IMR-90 (cell line): ENCODE results near the gene RARB. TPM values are rescaled to one million over a fixed set of nuclear protein-coding genes. Genes with fewer than 3 reads are reported as not detected.

ENCODE experiments used
- ATAC-seq: fragments of 200-7000 bp; cut with Tn5 transposase; 2 replicates; pipeline ENCODE4 v1.9.1; 2020; ENCODE audit warnings: low read depth, mild to moderate bottlenecking, moderate library complexity
- BruUV-seq: library from RNA; stranded (reverse); fragments of 400-500 nt; replicated peaks from 2 replicates; lab custom pipeline; 2021; lab: Mats Ljungman, UMichigan
- CTCF ChIA-PET: fragments of 300-600 bp; formaldehyde crosslinking; extraction: SDS; loops from one replicate; lab custom pipeline; 2021; ENCODE audit warnings: antibody characterized with exemption; lab: Yijun Ruan, JAX
- POLR2A ChIA-PET: fragments of 300-600 bp; sonication (Branson Sonifier 250); formaldehyde crosslinking; loops from one replicate; lab custom pipeline; 2022; ENCODE audit warnings: antibody characterized with exemption; ENCODE audit not compliant: unreplicated experiment; lab: Charles Lee
- DNase-seq: peaks from one replicate; pipeline ENCODE4 v3.0.0; 2013
- H2AFZ ChIP-seq: replicated peaks from 2 replicates; pipeline ENCODE3; 2013; ENCODE audit warnings: low read length, mild to moderate bottlenecking; ENCODE audit not compliant: poor library complexity
- H2AK5ac ChIP-seq: 2 replicates; pipeline ENCODE4 v1.6.1; 2013; ENCODE audit warnings: low read depth, low read length, inconsistent platforms
- H2AK9ac ChIP-seq: replicated peaks from 2 replicates; pipeline ENCODE3; 2013; ENCODE audit warnings: mild to moderate bottlenecking, low read depth, low read length, moderate library complexity; ENCODE audit not compliant: poor library complexity
- H2BK120ac ChIP-seq: 2 replicates; pipeline ENCODE4 v1.6.1; 2013; ENCODE audit warnings: low read depth, low read length, inconsistent platforms
- H2BK15ac ChIP-seq: 3 replicates; pipeline ENCODE4 v1.6.1; 2013; ENCODE audit warnings: low read depth, low read length, inconsistent platforms
- H2BK20ac ChIP-seq: 2 replicates; pipeline ENCODE4 v1.6.1; 2013; ENCODE audit warnings: low read depth, mild to moderate bottlenecking, inconsistent platforms, low read length, moderate library complexity
- H2BK5ac ChIP-seq: 2 replicates; pipeline ENCODE4 v1.6.1; 2013; ENCODE audit warnings: mild to moderate bottlenecking, low read depth, low read length, inconsistent platforms; ENCODE audit not compliant: poor library complexity, severe bottlenecking
- H3K14ac ChIP-seq: replicated peaks from 2 replicates; pipeline ENCODE4 v1.6.1; 2013; ENCODE audit warnings: low read depth, low read length, inconsistent platforms
- H3K18ac ChIP-seq: 2 replicates; pipeline ENCODE4 v1.6.1; 2013; ENCODE audit warnings: low read depth, low read length, control low read depth
- H3K23ac ChIP-seq: 2 replicates; pipeline ENCODE4 v1.6.1; 2013; ENCODE audit warnings: low read depth, low read length, inconsistent platforms
- H3K27ac ChIP-seq: 2 replicates; pipeline ENCODE4 v1.5.1; 2013; ENCODE audit warnings: mild to moderate bottlenecking, control low read depth, low read length; ENCODE audit not compliant: insufficient read depth
- H3K27me3 ChIP-seq: 2 replicates; pipeline ENCODE4 v1.6.1; 2013; ENCODE audit warnings: low read length; ENCODE audit not compliant: control insufficient read depth, insufficient read depth
- H3K36me3 ChIP-seq: 2 replicates; pipeline ENCODE4 v1.6.1; 2013; ENCODE audit warnings: low read length, mixed read lengths; ENCODE audit not compliant: control insufficient read depth, insufficient read depth
- H3K4ac ChIP-seq: 2 replicates; pipeline ENCODE4 v1.6.1; 2013; ENCODE audit warnings: low read depth, low read length, inconsistent platforms
- H3K4me1 ChIP-seq: 2 replicates; pipeline ENCODE4 v1.6.1; 2013; ENCODE audit warnings: low read length, mixed read lengths; ENCODE audit not compliant: control insufficient read depth, insufficient read depth
- H3K4me2 ChIP-seq: 2 replicates; pipeline ENCODE4 v1.6.1; 2013; ENCODE audit warnings: low read depth, mild to moderate bottlenecking, control low read depth, low read length, moderate library complexity
- H3K4me3 ChIP-seq: 2 replicates; pipeline ENCODE4 v1.5.1; 2013; ENCODE audit warnings: low read depth, mild to moderate bottlenecking, control low read depth, low read length, moderate library complexity; ENCODE audit not compliant: insufficient read depth
- H3K56ac ChIP-seq: 2 replicates; pipeline ENCODE4 v1.6.1; 2013; ENCODE audit warnings: low read length, inconsistent platforms; ENCODE audit not compliant: insufficient read depth; ENCODE audit errors: extremely low read depth
- H3K79me1 ChIP-seq, 2 experiments: 2 replicates each; pipeline ENCODE4 v1.6.1; 2013; ENCODE audit warnings: low read length in 2 of 2, inconsistent platforms in 1 of 2, low read depth in 1 of 2
- H3K9ac ChIP-seq: 2 replicates; pipeline ENCODE4 v1.6.1; 2013; ENCODE audit warnings: low read depth, low read length, control low read depth
- H3K9me1 ChIP-seq: 2 replicates; pipeline ENCODE4 v1.6.1; 2013; ENCODE audit warnings: low read length, inconsistent platforms; ENCODE audit not compliant: insufficient read depth
- H3K9me3 ChIP-seq: 2 replicates; pipeline ENCODE4 v1.6.1; 2013; ENCODE audit warnings: low read length; ENCODE audit not compliant: control insufficient read depth, insufficient read depth
- H4K20me1 ChIP-seq: 2 replicates; pipeline ENCODE4 v1.6.1; 2013; ENCODE audit warnings: low read length, inconsistent platforms; ENCODE audit not compliant: insufficient read depth
- H4K5ac ChIP-seq: 2 replicates; pipeline ENCODE4 v1.6.1; 2013; ENCODE audit warnings: mild to moderate bottlenecking, low read depth, low read length, control low read depth
- H4K8ac ChIP-seq, 2 experiments: 2 replicates each; pipeline ENCODE4 v1.6.1; 2013; ENCODE audit warnings: low read depth in 2 of 2, low read length in 2 of 2, control low read depth in 1 of 2, inconsistent platforms in 1 of 2
- H4K91ac ChIP-seq: 2 replicates; pipeline ENCODE4 v1.6.1; 2013; ENCODE audit warnings: low read depth, low read length, inconsistent platforms; ENCODE audit not compliant: insufficient read depth
- WGBS, 2 experiments: methylation state at CpG; one replicate each; pipeline versions ENCODE4 v1.1.5 to v1.1.7; 2013; ENCODE audit warnings: missing lambda C conversion rate in 2 of 2; ENCODE audit not compliant: insufficient read length in 1 of 2; ENCODE audit errors: extremely low coverage in 2 of 2; 5-methylcytosine and 5-hydroxymethylcytosine counted together
- dilution Hi-C: fragments of 300-500 bp; cut with HindIII; formaldehyde crosslinking; loops from one replicate; pipeline ENCODE4 v1.14.3; 2018; ENCODE audit warnings: low sequenced_read_pairs; ENCODE audit not compliant: unreplicated experiment
- in situ Hi-C: fragments of 300-500 bp; cut with MboI; formaldehyde crosslinking; loops from 3 replicates; pipeline ENCODE4 v1.14.3; 2019; ENCODE audit warnings: low sequenced_read_pairs, inconsistent platforms, mixed read lengths
- intact Hi-C: fragments of 100-400 bp; cut with micrococcal nuclease; formaldehyde crosslinking; loops from 2 replicates; pipeline ENCODE4 v1.10.0; 2022
- polyA plus RNA-seq, 3 experiments: library from polyadenylated mRNA; depleted of rRNA; stranded (reverse); fragments of >200 nt; gene quantifications; 2 replicates each; pipeline ENCODE4 v1.2.3, GENCODE V29; 2012; ENCODE audit warnings: low replicate concordance in 1 of 3
- total RNA-seq: library from RNA; depleted of rRNA; stranded (reverse); fragments of >200 nt; gene quantifications from 2 replicates; pipeline ENCODE4 v1.2.3, GENCODE V29; 2012
- TF ChIP-seq, protein P1 (sequence below): fragments of 150-350 bp; IDR thresholded peaks from 2 replicates; pipeline ENCODE4 v1.6.1; 2016; ENCODE audit warnings: low read depth, mild to moderate bottlenecking, low read length, moderate library complexity, borderline replicate concordance

RARB gene
- total and polyA plus RNA-seq, 2 of the 4 experiments (the other 2 are of a cell fraction): 0.53 to 1.4 TPM

DNA sequence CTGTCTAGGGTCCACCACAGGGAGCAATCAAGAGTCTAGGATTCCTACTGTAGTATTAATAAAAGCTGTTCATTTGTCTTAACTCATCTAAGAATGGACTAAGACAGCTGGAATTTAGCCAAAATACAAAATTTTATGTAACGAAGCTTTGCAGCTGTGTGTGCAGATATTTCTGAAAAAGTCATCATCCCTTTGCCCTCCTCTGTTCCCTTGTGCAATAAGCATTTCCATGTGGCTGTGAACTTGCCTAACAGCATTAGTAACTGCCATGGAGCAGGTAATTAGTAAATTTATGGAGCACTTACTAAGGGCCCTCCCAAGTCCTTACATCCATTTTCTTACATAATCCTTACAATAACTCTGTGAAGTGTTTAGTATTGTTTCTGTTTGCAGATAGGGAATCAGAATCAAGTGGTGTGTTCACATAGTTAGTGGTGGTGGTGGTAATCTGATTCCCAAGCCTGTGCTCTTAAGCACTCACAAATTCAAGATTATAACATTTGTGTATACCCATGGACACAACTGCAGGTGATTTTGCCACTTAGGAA, 114.5 kb downstream of the RARB start:
- Histone ChIP-seq H2BK15ac (no peak overlapping the region), H3K4ac (no peak overlapping the region), H2BK20ac (no peak overlapping the region), H4K91ac (no peak overlapping the region), H4K8ac (no peak overlapping the region), H3K4me2 (no peak overlapping the region), H3K23ac (no peak overlapping the region), H3K9ac (no peak overlapping the region), H3K18ac (no peak overlapping the region), H4K5ac (no peak overlapping the region), H2BK120ac (no peak overlapping the region), H3K9me1 (no peaks in the 10 kb centered on the region), H2AK5ac (no peak overlapping the region), H2AK9ac (no peak overlapping the region), H3K36me3 (no peaks in the 10 kb centered on the region), H3K14ac (no peak overlapping the region), H3K79me1 (no peaks in the 10 kb centered on the region), H3K4me3 (no peak overlapping the region), H2AFZ (no peak overlapping the region), H3K4me1 (no peaks in the 10 kb centered on the region), H2BK5ac (no peak overlapping the region), H4K20me1 (no peaks in the 10 kb centered on the region), H3K27me3 (no peaks in the 10 kb centered on the region), H3K9me3 (no peaks in the 10 kb centered on the region), H3K27ac (no peak overlapping the region), H3K56ac (no peak overlapping the region)
- dilution Hi-C loops: no loop called here
- in situ Hi-C loops: no loop called here
- no CpG with 5 or more reads among the region's 1 CpG for WGBS, 2 experiments
- DNase-seq (no peak), ATAC-seq (no peak)
- intact Hi-C loops: no loop called here
- ChIA-PET CTCF (interaction anchor here (0.5 to 1.0 kb wide), 4 partner anchors 10 to 1488 kb away, joined by 3 to 4 read pairs (median 3); no protein-coding TSS in a partner anchor), POLR2A (no interaction called here)
- no TSS peak for BruUV-seq
- TF ChIP-seq, protein P1, sequence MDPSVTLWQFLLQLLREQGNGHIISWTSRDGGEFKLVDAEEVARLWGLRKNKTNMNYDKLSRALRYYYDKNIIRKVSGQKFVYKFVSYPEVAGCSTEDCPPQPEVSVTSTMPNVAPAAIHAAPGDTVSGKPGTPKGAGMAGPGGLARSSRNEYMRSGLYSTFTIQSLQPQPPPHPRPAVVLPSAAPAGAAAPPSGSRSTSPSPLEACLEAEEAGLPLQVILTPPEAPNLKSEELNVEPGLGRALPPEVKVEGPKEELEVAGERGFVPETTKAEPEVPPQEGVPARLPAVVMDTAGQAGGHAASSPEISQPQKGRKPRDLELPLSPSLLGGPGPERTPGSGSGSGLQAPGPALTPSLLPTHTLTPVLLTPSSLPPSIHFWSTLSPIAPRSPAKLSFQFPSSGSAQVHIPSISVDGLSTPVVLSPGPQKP: no peak
